GM23338 (cell line): ENCODE data around the gene ZMYND11. TPM values are rescaled to one million over a fixed set of nuclear protein-coding genes. Genes with fewer than 3 reads are reported as not detected.

Experiments used
- ATAC-seq: fragments of 200-7000 bp; cut with Tn5 transposase; 3 replicates; pipeline ENCODE4 v1.9.1; 2020
- DNase-seq: peaks from one replicate; pipeline ENCODE4 v3.0.0-alpha.2; 2015; ENCODE audit warnings: low spot score
- H2AFZ ChIP-seq: fragments of 200-600 bp; sonication (generic); 2 replicates; pipeline ENCODE4 v1.8.0; 2016; ENCODE audit warnings: antibody characterized with exemption, mild to moderate bottlenecking, moderate library complexity
- H3F3A ChIP-seq: fragments of 200-600 bp; sonication (generic); replicated peaks from 2 replicates; pipeline ENCODE4 v1.8.0; 2017; ENCODE audit warnings: antibody characterized with exemption, mixed run types, low read depth
- H3K27ac ChIP-seq: fragments of 200-600 bp; sonication (generic); 2 replicates; pipeline ENCODE4 v1.6.1; 2016; ENCODE audit warnings: low read depth
- H3K27me3 ChIP-seq: fragments of 200-600 bp; sonication (generic); 2 replicates; pipeline ENCODE4 v1.8.0; 2016; ENCODE audit warnings: mild to moderate bottlenecking, mixed run types, moderate library complexity; ENCODE audit not compliant: insufficient read depth
- H3K36me3 ChIP-seq: fragments of 200-600 bp; sonication (generic); 2 replicates; pipeline ENCODE4 v1.8.0; 2016; ENCODE audit warnings: mild to moderate bottlenecking; ENCODE audit not compliant: insufficient read depth
- H3K4me1 ChIP-seq: fragments of 200-600 bp; sonication (generic); 2 replicates; pipeline ENCODE4 v1.8.0; 2016; ENCODE audit warnings: mild to moderate bottlenecking, moderate library complexity; ENCODE audit not compliant: insufficient read depth
- H3K4me2 ChIP-seq: fragments of 200-600 bp; sonication (generic); 2 replicates; pipeline ENCODE4 v1.7.1; 2017; ENCODE audit warnings: mixed run types
- H3K4me3 ChIP-seq: fragments of 200-600 bp; sonication (generic); 2 replicates; pipeline ENCODE4 v1.6.1; 2016; ENCODE audit warnings: mixed run types
- H3K79me2 ChIP-seq: fragments of 200-600 bp; sonication (generic); replicated peaks from 2 replicates; pipeline ENCODE4 v1.8.0; 2017; ENCODE audit warnings: mild to moderate bottlenecking; ENCODE audit not compliant: insufficient read depth
- H3K9me2 ChIP-seq: fragments of 200-600 bp; sonication (generic); 2 replicates; pipeline ENCODE4 v1.8.0; 2017; ENCODE audit not compliant: insufficient read depth
- H4K20me1 ChIP-seq: fragments of 200-600 bp; sonication (generic); replicated peaks from 2 replicates; pipeline ENCODE4 v1.8.0; 2017; ENCODE audit warnings: mild to moderate bottlenecking; ENCODE audit not compliant: insufficient read depth
- H3K27ac Mint-ChIP-seq: 2 replicates; pipeline ENCODE4 v1.8.0; 2020; ENCODE audit warnings: inconsistent platforms, mild to moderate bottlenecking, moderate library complexity, mixed read lengths
- H3K27me3 Mint-ChIP-seq: 3 replicates; pipeline ENCODE4 v1.8.0; 2022; ENCODE audit warnings: low read depth, mild to moderate bottlenecking, moderate library complexity, mixed read lengths, inconsistent platforms; ENCODE audit not compliant: insufficient read depth, poor library complexity
- H3K36me3 Mint-ChIP-seq: 3 replicates; pipeline ENCODE4 v1.8.0; 2021; ENCODE audit warnings: low read depth, mild to moderate bottlenecking, inconsistent platforms, moderate library complexity, mixed read lengths
- H3K4me1 Mint-ChIP-seq: 3 replicates; pipeline ENCODE4 v1.8.0; 2020; ENCODE audit warnings: mild to moderate bottlenecking, inconsistent platforms, mixed read lengths
- H3K4me3 Mint-ChIP-seq: 3 replicates; pipeline ENCODE4 v1.8.0; 2021; ENCODE audit warnings: moderate library complexity, mild to moderate bottlenecking, inconsistent platforms, mixed read lengths
- H3K9me3 Mint-ChIP-seq: 3 replicates; pipeline ENCODE4 v1.8.0; 2020; ENCODE audit warnings: moderate library complexity, mild to moderate bottlenecking, inconsistent platforms, mixed read lengths
- CREB1 ChIP-seq: fragments of 250-450 bp; sonication (Bioruptor Pico); IDR thresholded peaks from 2 replicates; pipeline ENCODE4 v1.5.0; 2020; ENCODE audit warnings: low read depth, mild to moderate bottlenecking, moderate library complexity
- ETS1 ChIP-seq: IDR thresholded peaks from 2 replicates; pipeline ENCODE4 v1.6.1; 2016; ENCODE audit warnings: antibody characterized with exemption
- EZH2 ChIP-seq: fragments of 200-600 bp; sonication (generic); IDR thresholded peaks from one replicate; pipeline ENCODE4 v1.8.0; 2017; ENCODE audit warnings: antibody characterized with exemption, mild to moderate bottlenecking, low read depth; ENCODE audit not compliant: unreplicated experiment
- EZH2phosphoT487 ChIP-seq: fragments of 200-600 bp; sonication (generic); IDR thresholded peaks from one replicate; pipeline ENCODE4 v1.8.1; 2018; ENCODE audit warnings: antibody characterized with exemption; ENCODE audit not compliant: unreplicated experiment
- POLR2AphosphoS5 ChIP-seq: IDR thresholded peaks from 2 replicates; pipeline ENCODE4 v1.6.1; 2016; ENCODE audit warnings: antibody characterized with exemption, low read depth
- ZNF331 ChIP-seq: fragments of 250-450 bp; sonication (Bioruptor Pico); IDR thresholded peaks from 2 replicates; pipeline ENCODE4 v1.5.0; 2020; ENCODE audit warnings: low read depth, mild to moderate bottlenecking, moderate library complexity
- ZNF462 ChIP-seq: fragments of 250-450 bp; sonication (Bioruptor Pico); IDR thresholded peaks from 2 replicates; pipeline ENCODE4 v1.5.0; 2020; ENCODE audit warnings: mild to moderate bottlenecking, moderate library complexity
- polyA plus RNA-seq: library from polyadenylated mRNA; unstranded; fragments of >200 nt; fragmentation: Nextera tagmentation; extraction: Ambion mirVana; gene quantifications from 2 replicates; pipeline ENCODE4 v1.2.1, GENCODE V29; 2016
- total RNA-seq: library from RNA; depleted of rRNA; stranded (reverse); fragments of >200 nt; shearing (Covaris generic); gene quantifications from 2 replicates; pipeline ENCODE4 v1.2.3, GENCODE V29; 2014
- TF ChIP-seq, protein P1 (sequence below): IDR thresholded peaks from one replicate; pipeline ENCODE4 v1.6.1; 2018; ENCODE audit warnings: antibody characterized with exemption; ENCODE audit not compliant: unreplicated experiment

Gene ZMYND11
- total and polyA plus RNA-seq, 2 experiments from 2014 or later: 8.9 to 16.9 TPM

- TF ChIP-seq EZH2: no peak
- TF ChIP-seq EZH2phosphoT487: no peak
- no peak for TF ChIP-seq ZNF462 (CRISPR knock-in tag)
- no peak for TF ChIP-seq POLR2AphosphoS5
- TF ChIP-seq, protein P1, sequence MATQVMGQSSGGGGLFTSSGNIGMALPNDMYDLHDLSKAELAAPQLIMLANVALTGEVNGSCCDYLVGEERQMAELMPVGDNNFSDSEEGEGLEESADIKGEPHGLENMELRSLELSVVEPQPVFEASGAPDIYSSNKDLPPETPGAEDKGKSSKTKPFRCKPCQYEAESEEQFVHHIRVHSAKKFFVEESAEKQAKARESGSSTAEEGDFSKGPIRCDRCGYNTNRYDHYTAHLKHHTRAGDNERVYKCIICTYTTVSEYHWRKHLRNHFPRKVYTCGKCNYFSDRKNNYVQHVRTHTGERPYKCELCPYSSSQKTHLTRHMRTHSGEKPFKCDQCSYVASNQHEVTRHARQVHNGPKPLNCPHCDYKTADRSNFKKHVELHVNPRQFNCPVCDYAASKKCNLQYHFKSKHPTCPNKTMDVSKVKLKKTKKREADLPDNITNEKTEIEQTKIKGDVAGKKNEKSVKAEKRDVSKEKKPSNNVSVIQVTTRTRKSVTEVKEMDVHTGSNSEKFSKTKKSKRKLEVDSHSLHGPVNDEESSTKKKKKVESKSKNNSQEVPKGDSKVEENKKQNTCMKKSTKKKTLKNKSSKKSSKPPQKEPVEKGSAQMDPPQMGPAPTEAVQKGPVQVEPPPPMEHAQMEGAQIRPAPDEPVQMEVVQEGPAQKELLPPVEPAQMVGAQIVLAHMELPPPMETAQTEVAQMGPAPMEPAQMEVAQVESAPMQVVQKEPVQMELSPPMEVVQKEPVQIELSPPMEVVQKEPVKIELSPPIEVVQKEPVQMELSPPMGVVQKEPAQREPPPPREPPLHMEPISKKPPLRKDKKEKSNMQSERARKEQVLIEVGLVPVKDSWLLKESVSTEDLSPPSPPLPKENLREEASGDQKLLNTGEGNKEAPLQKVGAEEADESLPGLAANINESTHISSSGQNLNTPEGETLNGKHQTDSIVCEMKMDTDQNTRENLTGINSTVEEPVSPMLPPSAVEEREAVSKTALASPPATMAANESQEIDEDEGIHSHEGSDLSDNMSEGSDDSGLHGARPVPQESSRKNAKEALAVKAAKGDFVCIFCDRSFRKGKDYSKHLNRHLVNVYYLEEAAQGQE: no peak
- no peak for TF ChIP-seq CREB1 (CRISPR knock-in tag)
- TF ChIP-seq ZNF331: no peak
- no peak for TF ChIP-seq ETS1
- no peaks in the 10 kb centered on the region for H3K9me2 ChIP-seq
Observed at GRCh38 chr10:208616-209015, 73.4 kb downstream of the ZMYND11 start.

More at GRCh38 chr10:208616-209015, 73.4 kb downstream of the ZMYND11 start:
- Mint-ChIP-seq H3K4me1 (no peaks in the 10 kb centered on the region), H3K36me3 (peaks cover 13% of the 10 kb centered on the region; the same call in 2 of the 3 replicates), H3K4me3 (no peak overlapping the region), H3K9me3 (peaks cover 3% of the 10 kb centered on the region; the same call in 1 of the 3 replicates), H3K27me3 (no peaks in the 10 kb centered on the region), H3K27ac (no peak overlapping the region)
- H3F3A ChIP-seq: no peaks in the 10 kb centered on the region
- no peaks in the 10 kb centered on the region for H3K27me3 ChIP-seq
- H3K36me3 ChIP-seq: no peaks in the 10 kb centered on the region
- no peaks in the 10 kb centered on the region; the same call in 1 of the 2 replicates for H4K20me1 ChIP-seq
- no peaks in the 10 kb centered on the region for H3K4me1 ChIP-seq
- peaks cover 9% of the 10 kb centered on the region; the same call in 1 of the 2 replicates for H3K79me2 ChIP-seq
- DNase-seq (no peak), ATAC-seq (no peak)
- no peak overlapping the region for H3K4me3 ChIP-seq
- no peak overlapping the region for H3K4me2 ChIP-seq
- no peak overlapping the region for H2AFZ ChIP-seq
- no peak overlapping the region for H3K27ac ChIP-seq
